ENCODE data around the gene NLK. TPM values are rescaled to one million over a fixed set of nuclear protein-coding genes. Genes with fewer than 3 reads are reported as not detected.

Gene NLK
- total RNA-seq, 1 experiment from 2014 or later = 14.9 TPM

GRCh38 chr17:28042721-28043291, 329 bp downstream of the NLK start:
- Histone ChIP-seq H3K27ac (ENCODE audit: low read length) (no peak overlapping the region), H4K20me1 (ENCODE audit: low read length) (peaks cover 13% of the 10 kb centered on the region; the same call in 1 of the 2 replicates), H3K9me3 (ENCODE audit: low read length) (no peaks in the 10 kb centered on the region), H3K9ac (ENCODE audit: low read length) (peak overlapping the region; percentile 66; the same call in 1 of the 2 replicates), H3F3A (ENCODE audit: low read length, unreplicated experiment) (no peaks in the 10 kb centered on the region), H3K4me2 (ENCODE audit: low read length) (peak overlapping the region; percentile 73), H3K27me3 (ENCODE audit: low read length) (no peaks in the 10 kb centered on the region), H3K79me2 (ENCODE audit: low read length) (peaks cover 60% of the 10 kb centered on the region), H3K36me3 (ENCODE audit: low read depth, low read length) (no peaks in the 10 kb centered on the region), H2AFZ (ENCODE audit: low read length) (no peak overlapping the region), H3K4me1 (ENCODE audit: insufficient read depth, low read length) (peaks cover 39% of the 10 kb centered on the region), H3K9me2 (replicated peaks; ENCODE audit: low read length) (no peaks in the 10 kb centered on the region), H3K4me3 (ENCODE audit: low read length) (peak overlapping the region; percentile 82)
- TF ChIP-seq CTCF (conservative IDR thresholded peaks at IDR 0.05; ENCODE audit: low read depth, low read length) (no peak), EZH2 (IDR thresholded peaks at IDR 0.05; ENCODE audit: low read length, unreplicated experiment) (no peak)
- POLR2A ChIA-PET (ENCODE audit: unreplicated experiment) = no interaction called here
- intact Hi-C loops (cut with micrococcal nuclease) = loop anchor here (10.0 kb wide), 1 partner anchor 132 kb away; no protein-coding TSS in a partner anchor
- BruUV-seq (replicated peaks) = TSS peak; percentile 48
- CTCF ChIA-PET = no interaction called here
- DNase-seq = no peak
- no peak for ATAC-seq

- Histone ChIP-seq H3K9me3 (ENCODE audit: low read length) (no peaks in the 10 kb centered on the region), H3K27me3 (ENCODE audit: low read length) (no peaks in the 10 kb centered on the region), H3K36me3 (ENCODE audit: low read depth, low read length) (no peaks in the 10 kb centered on the region), H2AFZ (ENCODE audit: low read length) (no peak overlapping the region), H3K9me2 (replicated peaks; ENCODE audit: low read length) (no peaks in the 10 kb centered on the region), H3K4me2 (ENCODE audit: low read length) (peak overlapping the region; percentile 73), H3K27ac (ENCODE audit: low read length) (no peak overlapping the region), H4K20me1 (ENCODE audit: low read length) (peaks cover 13% of the 10 kb centered on the region; the same call in 1 of the 2 replicates), H3K79me2 (ENCODE audit: low read length) (peaks cover 65% of the 10 kb centered on the region), H3F3A (ENCODE audit: low read length, unreplicated experiment) (no peaks in the 10 kb centered on the region), H3K9ac (ENCODE audit: low read length) (no peak overlapping the region), H3K4me1 (ENCODE audit: insufficient read depth, low read length) (peaks cover 39% of the 10 kb centered on the region), H3K4me3 (ENCODE audit: low read length) (peak overlapping the region; percentile 82)
- ChIA-PET CTCF (no interaction called here), POLR2A (ENCODE audit: unreplicated experiment) (no interaction called here)
- ATAC-seq (no peak), DNase-seq (no peak)
- intact Hi-C loops (cut with micrococcal nuclease) = loop anchor here (10.0 kb wide), 1 partner anchor 132 kb away; no protein-coding TSS in a partner anchor
- BruUV-seq (replicated peaks) = no TSS peak
- no peak for TF ChIP-seq EZH2phosphoT487 (IDR thresholded peaks at IDR 0.05; ENCODE audit: borderline replicate concordance, low read length)
- no peak for TF ChIP-seq EZH2 (IDR thresholded peaks at IDR 0.05; ENCODE audit: low read length, unreplicated experiment)
- TF ChIP-seq CTCF (conservative IDR thresholded peaks at IDR 0.05; ENCODE audit: low read depth, low read length) = no peak
Observed at GRCh38 chr17:28043296-28043695, 819 bp downstream of the NLK start.

- CTCF ChIA-PET = no interaction called here
- TF ChIP-seq EZH2phosphoT487 (IDR thresholded peaks at IDR 0.05; ENCODE audit: borderline replicate concordance, low read length) (no peak), CTCF (conservative IDR thresholded peaks at IDR 0.05; ENCODE audit: low read depth, low read length) (no peak)
- Histone ChIP-seq H3K27me3 (ENCODE audit: low read length) (no peaks in the 10 kb centered on the region), H3F3A (ENCODE audit: low read length, unreplicated experiment) (no peaks in the 10 kb centered on the region), H3K36me3 (ENCODE audit: low read depth, low read length) (no peaks in the 10 kb centered on the region), H3K9me3 (ENCODE audit: low read length) (no peaks in the 10 kb centered on the region), H3K9ac (ENCODE audit: low read length) (no peak overlapping the region), H3K27ac (ENCODE audit: low read length) (no peak overlapping the region), H3K9me2 (replicated peaks; ENCODE audit: low read length) (no peaks in the 10 kb centered on the region), H3K79me2 (ENCODE audit: low read length) (peaks cover 69% of the 10 kb centered on the region), H2AFZ (ENCODE audit: low read length) (no peak overlapping the region), H3K4me1 (ENCODE audit: insufficient read depth, low read length) (peaks cover 35% of the 10 kb centered on the region), H3K4me3 (ENCODE audit: low read length) (peak overlapping the region; percentile 82), H4K20me1 (ENCODE audit: low read length) (peaks cover 13% of the 10 kb centered on the region; the same call in 1 of the 2 replicates), H3K4me2 (ENCODE audit: low read length) (peak overlapping the region; percentile 73)
- no TSS peak for BruUV-seq (replicated peaks)
- DNase-seq (no peak), ATAC-seq (no peak)
- POLR2A ChIA-PET (ENCODE audit: unreplicated experiment) = no interaction called here
- intact Hi-C loops (cut with micrococcal nuclease) = loop anchor here (10.0 kb wide), 1 partner anchor 131 kb away; no protein-coding TSS in a partner anchor
Observed at GRCh38 chr17:28043741-28044140, 1.3 kb downstream of the NLK start.
